Muscle of leg (tissue), 11 donors: ENCODE data around the gene FOXJ2. TPM values are rescaled to one million over a fixed set of nuclear protein-coding genes. Genes with fewer than 3 reads are reported as not detected.

Source experiments
- DNase-seq: peaks from one replicate; pipeline ENCODE4 v3.0.0; 2013
- H3K27ac ChIP-seq: one replicate; pipeline ENCODE4 v1.5.1; 2013; ENCODE audit warnings: mild to moderate bottlenecking, low read length, control low read depth
- H3K27me3 ChIP-seq: one replicate; pipeline ENCODE4 v1.6.1; 2013; ENCODE audit warnings: low read length; ENCODE audit not compliant: control insufficient read depth, insufficient read depth
- H3K36me3 ChIP-seq: one replicate; pipeline ENCODE4 v1.6.1; 2013; ENCODE audit warnings: low read length; ENCODE audit not compliant: control insufficient read depth, insufficient read depth
- H3K4me1 ChIP-seq: one replicate; pipeline ENCODE4 v1.6.1; 2013; ENCODE audit warnings: low read length; ENCODE audit not compliant: control insufficient read depth, insufficient read depth
- H3K4me3 ChIP-seq: one replicate; pipeline ENCODE4 v1.5.1; 2013; ENCODE audit warnings: low read length, control low read depth
- H3K9me3 ChIP-seq: replicated peaks from 2 replicates; pipeline ENCODE4 v1.6.1; 2013; ENCODE audit warnings: low read depth, low read length; ENCODE audit not compliant: control insufficient read depth
- WGBS: methylation state at CpG from one replicate; pipeline ENCODE4 v1.1.5; 2013; ENCODE audit warnings: missing lambda C conversion rate; ENCODE audit not compliant: insufficient coverage; 5-methylcytosine and 5-hydroxymethylcytosine counted together
- polyA plus RNA-seq, 8 donors: library from polyadenylated mRNA; unstranded; fragments of 120-200 nt; gene quantifications; one replicate each; pipeline versions ENCODE4 v1.2.1 to v1.2.3, GENCODE V29; 2013; ENCODE audit warnings: inconsistent platforms in 1 of 8, low replicate concordance in 1 of 8; ENCODE audit not compliant: insufficient read length in 8 of 8, insufficient read depth in 1 of 8
- total RNA-seq: library from RNA; stranded (reverse); fragments of 120-200 nt; gene quantifications from one replicate; pipeline ENCODE4 v1.2.4, GENCODE V29; 2013

The FOXJ2 gene
- total and polyA plus RNA-seq, 9 donors, result 10.9 to 23.5 (median 19.4) TPM

- H3K4me3 ChIP-seq, result no peak overlapping the region
- no peak overlapping the region for H3K27ac ChIP-seq
- H3K4me1 ChIP-seq, result peaks cover 51% of the 10 kb centered on the region
- no peaks in the 10 kb centered on the region for H3K9me3 ChIP-seq
- H3K27me3 ChIP-seq, result no peaks in the 10 kb centered on the region
- H3K36me3 ChIP-seq, result peaks cover 31% of the 10 kb centered on the region
- peak; percentile 46 for DNase-seq
- 11% methylated on average over 2 of the region's 6 CpGs for WGBS
Observed at GRCh38 chr12:8037046-8037663, 4.6 kb downstream of the FOXJ2 start.

DNA sequence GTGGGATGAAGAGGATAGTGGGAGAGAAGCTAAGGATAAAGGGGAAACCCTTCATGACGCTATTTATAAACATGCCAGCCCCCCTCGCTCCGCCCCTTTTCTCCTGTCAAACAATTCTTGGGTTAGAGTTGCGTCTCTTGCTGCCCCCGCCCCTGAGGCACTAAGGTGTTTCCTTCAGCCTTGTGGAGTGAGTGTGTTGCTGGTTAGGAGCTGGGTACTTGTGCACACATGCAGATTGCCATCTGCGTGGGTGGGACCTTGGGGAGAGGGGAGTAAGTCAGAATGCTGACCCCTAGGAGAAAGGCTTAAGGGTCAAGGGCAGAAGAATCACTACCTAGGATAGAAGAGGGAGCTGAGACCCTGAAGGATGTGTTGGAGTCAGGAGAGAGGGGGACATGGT lies 5.4 kb downstream of the FOXJ2 start:
- H3K36me3 ChIP-seq, result peaks cover 36% of the 10 kb centered on the region
- H3K27ac ChIP-seq, result no peak overlapping the region
- peaks cover 51% of the 10 kb centered on the region for H3K4me1 ChIP-seq
- no peak for DNase-seq
- H3K27me3 ChIP-seq, result no peaks in the 10 kb centered on the region
- H3K4me3 ChIP-seq, result no peak overlapping the region
- no peaks in the 10 kb centered on the region for H3K9me3 ChIP-seq
- 71% methylated on average over 1 of the region's 6 CpGs for WGBS

GRCh38 chr12:8038659-8039114 lies 6.2 kb downstream of the FOXJ2 start:
- Histone ChIP-seq H3K36me3 (peaks cover 42% of the 10 kb centered on the region), H3K27ac (peak overlapping the region; percentile 35), H3K4me3 (no peak overlapping the region), H3K4me1 (peaks cover 46% of the 10 kb centered on the region), H3K27me3 (no peaks in the 10 kb centered on the region), H3K9me3 (no peaks in the 10 kb centered on the region)
- WGBS, result 15% methylated on average over 11 of the region's 13 CpGs
- peak; percentile 62 for DNase-seq

- no peaks in the 10 kb centered on the region for H3K27me3 ChIP-seq
- H3K4me1 ChIP-seq, result peaks cover 29% of the 10 kb centered on the region
- H3K4me3 ChIP-seq, result no peak overlapping the region
- no peak overlapping the region for H3K27ac ChIP-seq
- DNase-seq, result no peak
- 100% methylated on average over 1 of the region's 1 CpG for WGBS
- peaks cover 50% of the 10 kb centered on the region for H3K36me3 ChIP-seq
- H3K9me3 ChIP-seq, result no peaks in the 10 kb centered on the region
Observed at GRCh38 chr12:8040791-8041190, 8.3 kb downstream of the FOXJ2 start.

- H3K4me3 ChIP-seq, result no peak overlapping the region
- 33% methylated on average over 3 of the region's 8 CpGs for WGBS
- no peaks in the 10 kb centered on the region for H3K9me3 ChIP-seq
- H3K36me3 ChIP-seq, result peaks cover 75% of the 10 kb centered on the region
- no peaks in the 10 kb centered on the region for H3K27me3 ChIP-seq
- H3K27ac ChIP-seq, result no peak overlapping the region
- no peaks in the 10 kb centered on the region for H3K4me1 ChIP-seq
- peak; percentile 83 for DNase-seq
Observed at GRCh38 chr12:8045952-8046944, 13.7 kb downstream of the FOXJ2 start.

GRCh38 chr12:8047842-8048241 lies 15.3 kb downstream of the FOXJ2 start:
- Histone ChIP-seq H3K4me1 (no peaks in the 10 kb centered on the region), H3K4me3 (no peak overlapping the region), H3K36me3 (peaks cover 69% of the 10 kb centered on the region), H3K27me3 (no peaks in the 10 kb centered on the region), H3K27ac (no peak overlapping the region), H3K9me3 (no peaks in the 10 kb centered on the region)
- DNase-seq, result no peak
- 79% methylated on average over 3 of the region's 5 CpGs for WGBS

DNA sequence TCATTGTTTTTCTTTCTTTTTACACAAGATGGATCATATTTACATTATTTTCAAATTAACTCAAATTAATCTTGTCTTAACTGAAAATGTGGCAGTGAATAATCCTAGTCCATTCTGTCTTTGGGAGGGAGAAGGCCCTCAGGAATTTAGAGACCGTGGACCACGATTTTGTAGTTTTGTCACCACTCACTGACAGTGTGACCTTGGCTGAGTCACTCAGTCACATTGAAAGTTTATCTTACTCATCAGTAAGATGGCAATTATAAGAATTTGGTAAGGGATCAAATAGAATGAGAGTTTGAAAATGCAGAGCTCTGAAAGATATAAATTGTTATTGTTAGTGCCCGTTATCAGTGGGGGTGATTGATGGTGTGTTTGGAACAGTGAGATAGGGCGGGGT lies 16.4 kb downstream of the FOXJ2 start:
- no peak for DNase-seq
- 75% methylated on average over 1 of the region's 4 CpGs for WGBS
- no peaks in the 10 kb centered on the region for H3K27me3 ChIP-seq
- no peaks in the 10 kb centered on the region for H3K4me1 ChIP-seq
- H3K4me3 ChIP-seq, result no peak overlapping the region
- peaks cover 72% of the 10 kb centered on the region for H3K36me3 ChIP-seq
- H3K27ac ChIP-seq, result no peak overlapping the region
- H3K9me3 ChIP-seq, result no peaks in the 10 kb centered on the region

DNA sequence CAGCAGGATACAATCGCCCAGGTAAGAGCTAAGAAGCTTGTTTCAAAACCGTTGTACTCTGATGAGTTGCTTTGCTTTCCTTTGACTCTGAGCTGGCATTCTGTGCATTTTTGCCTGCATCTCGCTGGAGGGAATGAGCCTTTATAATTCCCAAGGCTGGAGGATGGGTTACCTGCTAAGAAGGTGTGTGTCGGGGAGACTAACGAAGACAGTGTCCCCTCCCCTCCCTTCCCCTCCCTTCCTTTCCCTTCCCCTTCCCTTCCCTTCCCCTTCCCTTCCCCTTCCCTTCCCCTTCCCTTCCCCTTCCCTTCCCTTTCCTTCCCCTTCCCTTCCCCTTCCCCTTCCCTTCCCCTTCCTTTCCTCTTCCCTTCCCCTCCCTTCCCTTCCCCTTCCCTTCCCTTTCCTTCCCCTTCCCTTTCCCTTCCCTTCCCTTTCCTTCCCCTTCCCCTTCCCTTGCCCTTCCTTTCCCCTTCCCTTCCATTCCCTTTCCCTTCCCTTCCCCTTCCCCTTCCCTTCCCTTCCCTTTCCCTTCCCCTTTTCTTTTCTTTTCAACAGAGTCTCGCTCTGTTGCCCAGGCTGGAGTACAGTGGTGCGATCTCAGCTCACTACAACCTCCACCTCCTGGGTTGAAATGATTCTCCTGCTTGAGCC lies 18.2 kb downstream of the FOXJ2 start:
- H3K36me3 ChIP-seq, result peaks cover 74% of the 10 kb centered on the region
- DNase-seq, result no peak
- no peaks in the 10 kb centered on the region for H3K4me1 ChIP-seq
- WGBS, result 100% methylated on average over 1 of the region's 7 CpGs
- H3K27ac ChIP-seq, result no peak overlapping the region
- H3K9me3 ChIP-seq, result no peaks in the 10 kb centered on the region
- no peak overlapping the region for H3K4me3 ChIP-seq
- no peaks in the 10 kb centered on the region for H3K27me3 ChIP-seq

DNA sequence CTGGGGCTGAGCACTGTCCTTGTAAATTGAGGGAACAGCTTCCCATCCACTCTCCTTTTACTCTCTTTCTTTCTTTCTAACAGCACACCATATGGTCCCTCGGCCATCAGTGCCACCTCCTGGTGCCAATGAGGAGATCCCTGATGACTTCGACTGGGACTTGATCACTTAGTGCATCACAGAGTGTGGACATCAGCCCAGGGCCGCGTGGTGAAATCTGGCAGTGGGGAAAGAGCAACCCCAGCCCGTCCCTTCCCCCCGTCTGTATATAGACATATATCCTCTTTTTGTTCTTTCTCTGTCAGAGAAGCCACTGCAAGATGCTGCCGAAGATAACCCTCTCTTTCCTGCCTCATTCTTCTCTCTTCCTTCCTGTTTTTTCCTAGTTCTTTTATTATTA lies 20.2 kb downstream of the FOXJ2 start:
- H3K4me1 ChIP-seq, result no peaks in the 10 kb centered on the region
- no peak for DNase-seq
- H3K4me3 ChIP-seq, result no peak overlapping the region
- no peaks in the 10 kb centered on the region for H3K9me3 ChIP-seq
- no peak overlapping the region for H3K27ac ChIP-seq
- peaks cover 61% of the 10 kb centered on the region for H3K36me3 ChIP-seq
- 86% methylated on average over 4 of the region's 7 CpGs for WGBS
- H3K27me3 ChIP-seq, result no peaks in the 10 kb centered on the region

- Histone ChIP-seq H3K4me1 (no peaks in the 10 kb centered on the region), H3K27me3 (no peaks in the 10 kb centered on the region), H3K4me3 (no peak overlapping the region), H3K9me3 (no peaks in the 10 kb centered on the region), H3K27ac (no peak overlapping the region), H3K36me3 (peaks cover 40% of the 10 kb centered on the region)
- no peak for DNase-seq
- WGBS, result no CpG with 5 or more reads among the region's 2 CpGs
Observed at GRCh38 chr12:8054816-8055215, 22.3 kb downstream of the FOXJ2 start.
